Activated CD4-positive, alpha-beta T cell treated with anti-CD3 and anti-CD28 coated beads, Interleukin-2, amount 10 ng/mL, durations not matched to agents 7 days and 5 days (primary cell): ENCODE measurements around the gene DOK6. TPM values are rescaled to one million over a fixed set of nuclear protein-coding genes. Genes with fewer than 3 reads are reported as not detected.
"Not testable (repeated sequence)": the region's sequence is repeated elsewhere in the genome, so short reads cannot be mapped to it uniquely, and the experiment has no call there.

ENCODE experiments used
- CTCF ChIA-PET: fragments of 350-600 bp; sonication (Branson Sonifier 250); formaldehyde crosslinking; loops from one replicate; lab custom pipeline; 2021; ENCODE audit warnings: antibody characterized with exemption; lab: Charles Lee
- POLR2A ChIA-PET: fragments of 350-600 bp; sonication (Branson Sonifier 250); formaldehyde crosslinking; loops from one replicate; lab custom pipeline; 2021; ENCODE audit warnings: antibody characterized with exemption; lab: Charles Lee
- DNase-seq: peaks from one replicate; pipeline ENCODE4 v3.0.0-alpha.2; 2020
- H3K27ac Mint-ChIP-seq: one replicate; pipeline ENCODE4 v1.8.0; 2021; ENCODE audit warnings: mild to moderate bottlenecking, moderate library complexity, mixed read lengths
- H3K27me3 Mint-ChIP-seq: one replicate; pipeline ENCODE4 v1.8.0; 2021; ENCODE audit warnings: mixed read lengths
- H3K36me3 Mint-ChIP-seq: one replicate; pipeline ENCODE4 v1.8.0; 2021; ENCODE audit warnings: low read depth, mixed read lengths
- H3K4me1 Mint-ChIP-seq: one replicate; pipeline ENCODE4 v1.8.0; 2021; ENCODE audit warnings: mixed read lengths
- H3K4me3 Mint-ChIP-seq: one replicate; pipeline ENCODE4 v1.8.0; 2021; ENCODE audit warnings: mild to moderate bottlenecking, moderate library complexity, mixed read lengths
- H3K9me3 Mint-ChIP-seq: one replicate; pipeline ENCODE4 v1.8.0; 2021; ENCODE audit warnings: mixed read lengths
- total RNA-seq, 2 experiments: library from RNA; stranded (reverse); gene quantifications; one replicate each; pipeline ENCODE4 v1.2.3, GENCODE V29; 2021

DOK6 gene
- total RNA-seq, 2 experiments from 2014 or later = not detected

DNA sequence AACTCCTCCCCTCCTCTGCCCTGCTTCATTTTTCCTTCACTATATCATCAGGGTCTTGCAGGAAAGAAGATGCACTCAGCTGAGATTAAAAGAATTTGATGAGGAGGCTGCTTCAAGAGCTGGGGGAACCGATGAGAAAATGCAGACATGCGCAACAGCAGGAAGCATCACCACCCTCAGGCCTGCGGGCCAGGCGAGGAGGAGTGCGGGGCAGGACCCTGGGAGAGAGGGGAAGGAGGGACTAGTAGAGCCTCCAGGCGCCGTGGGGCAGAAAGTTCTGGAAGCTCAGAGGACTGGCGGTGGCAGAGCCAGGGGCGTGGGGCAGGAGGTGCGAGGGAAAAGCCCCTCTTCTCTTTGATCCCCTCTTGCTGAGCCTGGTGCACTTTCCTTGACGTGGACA, 438.8 kb downstream of the DOK6 start:
- POLR2A ChIA-PET = no interaction called here
- H3K36me3 Mint-ChIP-seq = peaks cover 4% of the 10 kb centered on the region
- H3K9me3 Mint-ChIP-seq = no peaks in the 10 kb centered on the region
- DNase-seq = no peak
- no peak overlapping the region for H3K4me3 Mint-ChIP-seq
- H3K4me1 Mint-ChIP-seq = no peaks in the 10 kb centered on the region
- no peak overlapping the region for H3K27ac Mint-ChIP-seq
- H3K27me3 Mint-ChIP-seq = no peaks in the 10 kb centered on the region
- CTCF ChIA-PET = interaction anchor here (1.1 to 2.9 kb wide), 3 partner anchors 9 to 19 kb away, joined by 3 to 17 read pairs (median 3); no protein-coding TSS in a partner anchor

DNA sequence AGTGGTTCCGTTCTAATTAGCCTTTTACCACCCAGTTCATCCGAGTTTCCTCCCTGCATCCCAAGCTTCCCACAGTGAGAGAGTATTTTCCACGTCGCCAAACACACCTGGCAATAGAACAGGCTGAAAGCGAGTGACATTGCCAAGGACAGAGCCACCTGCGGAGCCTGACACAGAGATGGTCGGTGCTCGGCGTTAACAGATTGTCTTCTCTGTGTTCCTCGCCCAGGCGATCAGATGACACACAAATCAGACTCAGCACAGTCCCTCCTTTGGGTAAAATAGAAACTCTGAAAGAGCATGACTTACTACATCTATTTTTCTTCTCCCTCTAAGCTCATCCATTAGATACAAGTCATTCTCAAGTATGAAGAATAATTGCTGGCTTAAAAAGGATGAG, 439.3 kb downstream of the DOK6 start:
- Mint-ChIP-seq H3K27ac (no peak overlapping the region), H3K27me3 (no peaks in the 10 kb centered on the region), H3K36me3 (peaks cover 4% of the 10 kb centered on the region), H3K4me3 (no peak overlapping the region), H3K4me1 (no peaks in the 10 kb centered on the region), H3K9me3 (no peaks in the 10 kb centered on the region)
- no peak for DNase-seq
- POLR2A ChIA-PET = no interaction called here
- CTCF ChIA-PET = interaction anchor here (2.9 kb wide), 1 partner anchor 10 kb away, joined by 17 read pairs; no protein-coding TSS in a partner anchor

DNA sequence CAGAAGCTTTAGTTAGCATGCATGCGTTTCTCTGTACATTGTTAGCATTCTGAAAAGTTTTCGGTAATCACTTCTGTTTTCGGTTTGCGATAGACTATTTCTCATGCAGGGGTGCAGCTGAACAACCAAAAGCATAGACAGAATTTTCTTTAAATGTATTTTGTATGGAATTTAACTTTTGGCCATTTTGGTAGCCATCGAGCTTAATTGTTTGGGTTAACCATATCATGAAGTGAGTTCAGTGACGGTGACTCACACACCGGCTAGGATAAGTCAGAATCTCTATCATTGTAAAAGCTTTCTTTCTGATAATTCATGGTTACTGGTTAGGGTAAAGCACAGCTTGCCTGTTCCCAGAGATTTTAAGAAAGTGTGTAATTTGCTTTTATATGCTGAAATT, 439.8 kb downstream of the DOK6 start:
- H3K4me3 Mint-ChIP-seq = no peak overlapping the region
- no peak for DNase-seq
- no peak overlapping the region for H3K27ac Mint-ChIP-seq
- no peaks in the 10 kb centered on the region for H3K9me3 Mint-ChIP-seq
- peaks cover 4% of the 10 kb centered on the region for H3K36me3 Mint-ChIP-seq
- ChIA-PET CTCF (interaction anchor here (0.8 to 2.9 kb wide), 2 partner anchors 9 to 163 kb away, joined by 3 to 17 read pairs; no protein-coding TSS in a partner anchor), POLR2A (no interaction called here)
- no peaks in the 10 kb centered on the region for H3K4me1 Mint-ChIP-seq
- no peaks in the 10 kb centered on the region for H3K27me3 Mint-ChIP-seq

DNA sequence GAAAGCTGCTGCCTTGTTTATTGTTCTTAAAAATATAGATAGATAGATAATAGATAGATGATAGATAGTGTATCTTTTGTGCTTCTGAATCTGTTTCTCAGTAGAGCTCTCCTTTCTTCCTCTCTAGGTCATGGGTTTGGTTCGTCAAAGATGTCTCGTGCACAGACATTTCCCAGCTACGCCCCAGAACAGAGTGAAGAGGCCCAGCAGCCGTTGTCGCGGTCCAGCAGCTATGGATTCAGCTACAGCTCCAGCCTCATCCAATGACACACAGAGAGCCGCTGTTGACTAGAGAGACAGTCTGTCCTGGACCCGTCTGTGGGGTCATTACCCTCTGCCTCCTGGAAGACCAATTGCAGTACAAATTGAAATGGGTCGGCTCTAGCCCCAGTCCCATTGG, 440.4 kb downstream of the DOK6 start:
- DNase-seq = no peak
- no peaks in the 10 kb centered on the region for H3K9me3 Mint-ChIP-seq
- H3K4me3 Mint-ChIP-seq = no peak overlapping the region
- ChIA-PET CTCF (interaction anchor here (0.8 to 2.9 kb wide), 3 partner anchors 9 to 162 kb away, joined by 3 to 17 read pairs (median 3); no protein-coding TSS in a partner anchor), POLR2A (no interaction called here)
- no peak overlapping the region for H3K27ac Mint-ChIP-seq
- no peaks in the 10 kb centered on the region for H3K27me3 Mint-ChIP-seq
- H3K36me3 Mint-ChIP-seq = peaks cover 2% of the 10 kb centered on the region
- no peaks in the 10 kb centered on the region for H3K4me1 Mint-ChIP-seq

DNA sequence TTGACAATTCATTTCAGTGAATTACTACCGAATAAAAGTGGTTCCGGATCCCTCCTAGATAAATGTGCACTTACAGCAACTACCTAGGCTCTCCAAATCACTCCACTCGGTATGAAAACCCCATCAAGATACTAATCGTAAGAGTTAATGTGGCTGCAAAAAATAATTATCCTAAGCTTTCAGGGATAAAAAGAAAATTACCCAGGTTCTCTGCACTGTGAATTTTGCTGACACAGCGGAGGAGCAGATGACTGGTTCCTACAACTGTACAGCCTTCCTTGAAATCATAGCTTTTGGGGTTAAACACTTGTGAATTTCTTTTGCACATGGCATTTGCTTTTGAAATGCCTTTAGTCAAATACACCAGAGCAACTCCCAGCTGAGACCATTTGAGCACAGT, 442.3 kb downstream of the DOK6 start:
- Mint-ChIP-seq H3K27me3 (no peaks in the 10 kb centered on the region), H3K9me3 (no peaks in the 10 kb centered on the region), H3K4me1 (no peaks in the 10 kb centered on the region), H3K36me3 (no peaks in the 10 kb centered on the region), H3K4me3 (no peak overlapping the region), H3K27ac (no peak overlapping the region)
- DNase-seq = no peak
- POLR2A ChIA-PET = no interaction called here
- CTCF ChIA-PET = interaction anchor here (0.6 kb wide), 1 partner anchor 115 kb away, joined by 3 read pairs; no protein-coding TSS in a partner anchor

DNA sequence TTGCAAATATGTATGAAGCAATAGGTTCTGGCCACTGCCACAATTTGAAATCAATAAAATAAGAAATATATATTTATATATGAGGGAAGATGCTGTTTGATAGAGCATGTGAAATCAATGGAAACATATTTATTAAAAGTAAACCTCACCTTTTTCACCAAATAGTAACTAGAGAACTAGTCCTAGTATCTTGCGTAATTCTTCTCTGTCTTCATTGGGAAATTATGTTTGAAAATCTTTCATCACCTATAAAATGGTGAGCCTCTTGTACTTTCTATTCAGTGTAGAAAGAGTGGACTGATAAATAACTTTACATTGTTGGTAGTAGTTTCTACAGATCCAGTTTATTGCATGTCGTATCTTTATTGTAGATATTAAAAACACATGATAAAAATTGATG, 444.0 kb downstream of the DOK6 start:
- CTCF ChIA-PET = no interaction called here
- no peak overlapping the region for H3K27ac Mint-ChIP-seq
- no peaks in the 10 kb centered on the region for H3K36me3 Mint-ChIP-seq
- no peaks in the 10 kb centered on the region for H3K9me3 Mint-ChIP-seq
- no peaks in the 10 kb centered on the region for H3K27me3 Mint-ChIP-seq
- no peak overlapping the region for H3K4me3 Mint-ChIP-seq
- POLR2A ChIA-PET = no interaction called here
- no peak for DNase-seq
- H3K4me1 Mint-ChIP-seq = no peaks in the 10 kb centered on the region

DNA sequence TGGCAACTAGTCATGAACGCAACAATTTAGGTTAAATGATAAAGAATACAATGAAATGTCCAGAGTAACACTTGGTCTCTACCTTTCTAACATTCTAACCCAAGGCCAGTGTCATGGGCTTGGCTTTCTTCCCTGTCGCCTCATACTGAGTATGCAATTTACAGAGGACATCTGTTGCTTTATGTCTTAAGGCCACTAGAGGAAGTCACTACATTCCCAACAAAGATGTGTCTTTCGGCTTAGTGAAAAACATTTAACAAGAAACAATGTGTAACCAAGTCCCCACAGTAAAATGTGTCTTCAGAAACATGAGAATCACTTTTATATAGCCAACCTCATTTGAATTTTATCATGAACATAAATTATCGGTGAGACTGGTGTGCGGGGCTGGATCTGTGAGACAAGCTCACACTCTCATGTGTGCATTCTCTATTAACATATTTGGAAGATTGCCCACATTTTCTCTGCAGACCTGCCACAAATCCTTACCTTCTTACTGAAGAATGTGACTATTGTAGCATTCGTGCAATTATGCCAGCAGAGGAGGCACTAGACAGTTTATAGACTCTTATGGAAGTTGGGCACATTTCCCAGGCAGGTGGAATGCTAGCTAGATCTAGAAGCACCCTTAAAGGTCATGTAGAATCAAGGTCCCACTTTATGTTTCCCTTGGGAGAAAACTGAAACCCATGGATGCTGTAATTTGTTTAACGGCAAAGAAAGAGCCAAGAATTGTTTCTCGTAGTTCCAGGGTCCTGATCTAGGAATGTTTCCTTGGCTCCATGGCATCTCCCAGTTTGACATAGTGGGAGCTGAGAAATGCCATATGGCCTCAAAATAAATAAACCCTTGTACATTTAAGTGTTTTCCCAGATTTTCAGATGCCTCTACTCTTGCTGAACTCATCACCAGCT, 445.2 kb downstream of the DOK6 start:
- no peak overlapping the region for H3K4me3 Mint-ChIP-seq
- H3K27me3 Mint-ChIP-seq = no peaks in the 10 kb centered on the region
- POLR2A ChIA-PET = no interaction called here
- H3K4me1 Mint-ChIP-seq = no peaks in the 10 kb centered on the region
- H3K36me3 Mint-ChIP-seq = no peaks in the 10 kb centered on the region
- CTCF ChIA-PET = interaction anchor here (1.0 to 1.3 kb wide), 2 partner anchors 13 to 128 kb away, joined by 3 read pairs; no protein-coding TSS in a partner anchor
- no peak overlapping the region for H3K27ac Mint-ChIP-seq
- H3K9me3 Mint-ChIP-seq = no peaks in the 10 kb centered on the region
- DNase-seq = no peak

DNA sequence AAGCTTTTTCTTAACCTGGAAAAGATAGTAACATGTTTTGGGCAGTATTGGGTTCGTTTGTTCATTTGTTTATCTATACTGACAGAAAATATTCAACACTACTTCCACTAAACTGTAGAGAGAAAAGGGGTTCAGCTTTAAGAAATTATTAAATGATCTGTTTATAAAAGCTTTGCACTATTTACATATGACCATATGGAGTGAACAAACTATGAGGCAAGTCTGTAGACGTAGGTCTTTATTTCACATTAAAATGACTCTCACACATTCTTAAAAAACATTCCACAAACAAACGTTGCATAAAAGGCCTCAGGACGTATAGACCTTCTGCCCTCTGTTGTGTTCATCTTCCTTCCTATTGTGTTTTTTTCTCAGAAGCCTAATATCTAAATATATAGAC, 452.4 kb downstream of the DOK6 start:
- DNase-seq = no peak
- Mint-ChIP-seq H3K27ac (no peak overlapping the region), H3K36me3 (peaks cover 40% of the 10 kb centered on the region), H3K27me3 (no peaks in the 10 kb centered on the region), H3K4me1 (no peaks in the 10 kb centered on the region), H3K9me3 (peaks cover 2% of the 10 kb centered on the region), H3K4me3 (no peak overlapping the region)
- POLR2A ChIA-PET = no interaction called here
- CTCF ChIA-PET = no interaction called here

DNA sequence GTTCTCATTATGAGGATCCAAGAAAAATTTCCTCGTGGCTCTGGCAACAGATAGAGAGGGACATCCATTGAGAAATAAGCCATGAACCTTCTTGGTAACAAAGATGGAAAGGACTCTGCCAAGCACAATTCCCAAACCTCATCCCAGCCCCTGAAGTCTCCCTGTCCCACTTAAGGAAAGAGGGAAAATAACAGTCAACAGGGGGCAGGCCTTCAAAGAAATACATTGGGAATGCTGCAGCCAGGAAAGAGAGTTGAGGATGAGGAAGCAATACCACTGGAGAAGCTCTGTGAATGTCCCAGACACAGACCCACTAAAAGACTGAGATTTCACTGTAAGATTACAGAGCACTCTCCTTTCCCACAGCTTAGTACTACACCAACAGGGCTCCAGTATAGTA, 453.8 kb downstream of the DOK6 start:
- Mint-ChIP-seq H3K4me1 (no peaks in the 10 kb centered on the region), H3K4me3 (no peak overlapping the region), H3K36me3 (peaks cover 47% of the 10 kb centered on the region), H3K27ac (no peak overlapping the region), H3K27me3 (no peaks in the 10 kb centered on the region), H3K9me3 (peaks cover 2% of the 10 kb centered on the region)
- CTCF ChIA-PET = interaction anchor here (1.2 kb wide), 1 partner anchor 28 kb away, joined by 3 read pairs; no protein-coding TSS in a partner anchor
- POLR2A ChIA-PET = no interaction called here
- no peak for DNase-seq

DNA sequence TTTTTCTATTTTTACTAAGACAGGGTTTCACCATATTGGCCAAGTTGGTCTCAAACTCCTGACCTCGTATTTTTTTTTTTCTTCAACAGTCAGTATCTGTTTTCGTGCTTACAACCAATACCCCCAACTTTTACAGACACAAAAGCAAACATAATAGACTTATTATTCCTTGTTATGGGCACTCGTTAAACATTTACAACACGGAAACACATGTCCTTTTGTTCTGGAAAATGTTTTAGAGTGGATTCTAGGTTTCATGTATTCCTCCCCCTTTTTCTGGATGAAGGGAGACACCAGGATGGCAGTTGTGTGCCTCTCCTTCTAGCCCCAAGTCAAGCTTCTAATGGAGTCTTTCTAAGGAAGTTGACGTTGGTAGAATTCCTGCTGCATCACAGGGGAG, 458.2 kb downstream of the DOK6 start:
- Mint-ChIP-seq H3K36me3 (peaks cover 59% of the 10 kb centered on the region), H3K4me1 (no peaks in the 10 kb centered on the region)

DNA sequence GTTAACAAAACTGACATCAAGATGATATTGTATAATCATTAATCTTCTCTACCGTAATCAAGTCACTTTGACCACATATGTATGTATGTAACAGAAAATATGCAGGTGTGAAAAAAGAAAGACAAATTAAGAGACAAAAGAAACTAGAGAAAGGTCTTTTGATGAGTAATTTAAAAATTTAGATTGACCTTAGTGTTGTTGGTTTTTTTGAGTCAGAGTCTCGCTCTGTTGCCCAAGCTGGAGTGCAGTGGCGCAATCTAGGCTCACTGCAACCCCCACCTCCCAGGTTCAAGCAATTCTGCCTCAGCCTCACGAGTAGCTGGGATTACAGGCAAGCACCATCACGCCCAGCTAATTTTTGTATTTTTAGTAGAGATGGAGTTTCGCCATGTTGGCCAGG, 464.1 kb downstream of the DOK6 start:
- DNase-seq, H3K4me3 Mint-ChIP-seq, CTCF ChIA-PET, H3K9me3 Mint-ChIP-seq, H3K27me3 Mint-ChIP-seq, H3K4me1 Mint-ChIP-seq, H3K27ac Mint-ChIP-seq, POLR2A ChIA-PET: not testable (repeated sequence)
- peaks cover 66% of the 10 kb centered on the region for H3K36me3 Mint-ChIP-seq

More for the DNA sequence above, 458.2 kb downstream of the DOK6 start:
- POLR2A ChIA-PET = no interaction called here
- no peak overlapping the region for H3K4me3 Mint-ChIP-seq
- CTCF ChIA-PET = no interaction called here
- no peaks in the 10 kb centered on the region for H3K9me3 Mint-ChIP-seq
- no peaks in the 10 kb centered on the region for H3K27me3 Mint-ChIP-seq
- no peak overlapping the region for H3K27ac Mint-ChIP-seq
- no peak for DNase-seq

DNA sequence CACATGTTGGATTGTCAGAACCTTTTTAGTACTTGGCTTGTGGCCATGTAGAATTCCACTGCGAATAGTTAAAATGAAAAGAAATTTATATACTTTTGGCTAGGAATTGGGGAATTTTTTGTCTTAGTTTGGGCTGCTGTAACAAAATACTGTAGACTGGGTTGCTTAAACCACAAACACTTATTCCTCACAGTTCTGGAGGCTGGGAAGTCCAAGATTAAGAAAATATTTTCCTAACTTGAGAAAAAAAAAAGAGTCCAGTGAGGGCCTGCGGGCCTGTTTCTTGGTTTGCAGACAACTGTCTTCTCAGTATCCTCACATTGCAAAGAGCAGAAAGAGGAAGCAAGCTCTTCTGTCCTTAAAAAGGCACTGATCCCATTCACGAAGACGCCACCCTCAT, 465.1 kb downstream of the DOK6 start:
- peaks cover 67% of the 10 kb centered on the region for H3K36me3 Mint-ChIP-seq
- DNase-seq = no peak
- H3K9me3 Mint-ChIP-seq = peaks cover 5% of the 10 kb centered on the region
- ChIA-PET POLR2A (no interaction called here), CTCF (interaction anchor here (1.5 kb wide), 1 partner anchor 11 kb away, joined by 4 read pairs; no protein-coding TSS in a partner anchor)
- no peaks in the 10 kb centered on the region for H3K27me3 Mint-ChIP-seq
- no peaks in the 10 kb centered on the region for H3K4me1 Mint-ChIP-seq
- H3K27ac Mint-ChIP-seq = no peak overlapping the region
- no peak overlapping the region for H3K4me3 Mint-ChIP-seq

DNA sequence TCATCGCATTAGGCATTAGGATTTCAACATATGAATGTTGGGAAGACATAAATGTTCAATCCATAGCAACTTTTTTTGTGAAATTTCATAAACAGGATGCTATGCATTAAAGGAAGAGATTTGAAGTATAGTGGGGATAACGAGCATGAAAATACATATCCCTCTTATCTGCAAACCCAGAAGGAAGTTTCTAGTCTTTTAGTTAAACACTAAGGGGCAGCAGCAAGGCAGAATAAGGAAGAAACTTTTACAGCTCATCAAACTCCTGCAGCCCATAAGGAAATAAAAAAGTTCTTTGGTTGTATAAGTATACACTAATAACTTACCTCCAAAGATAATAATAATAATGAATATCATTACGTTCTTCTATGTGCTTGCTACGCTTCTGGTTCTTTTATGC, 465.5 kb downstream of the DOK6 start:
- Mint-ChIP-seq H3K9me3 (peaks cover 5% of the 10 kb centered on the region), H3K4me1 (peaks cover under 1% of the 10 kb centered on the region), H3K27me3 (no peaks in the 10 kb centered on the region), H3K27ac (no peak overlapping the region), H3K4me3 (no peak overlapping the region), H3K36me3 (peaks cover 72% of the 10 kb centered on the region)
- CTCF ChIA-PET = interaction anchor here (1.5 kb wide), 1 partner anchor 11 kb away, joined by 4 read pairs; no protein-coding TSS in a partner anchor
- DNase-seq = no peak
- POLR2A ChIA-PET = no interaction called here
